Measurements from ENCODE around the gene TRMO.

Gene TRMO

GRCh38 chr9:97938081-97938644 is 15.9 kb upstream of the TRMO start, which contains the start of gene HEMGN:
Gene HEMGN (minus strand): TSS chr9:97938172. CDS start chr9:97938136, 36 bp downstream.
- peak; percentile 89 for DNase-seq

GRCh38 chr9:97936998-97937397 is 14.7 kb upstream of the TRMO start:
- DNase-seq = no peak

GRCh38 chr9:97935276-97935675 is 13.0 kb upstream of the TRMO start:
- DNase-seq = no peak

- DNase-seq = peak; percentile 4
These were observed 12.2 kb upstream of the TRMO start for GRCh38 chr9:97934321-97935115.

- DNase-seq = no peak
These were observed 11.1 kb upstream of the TRMO start for GRCh38 chr9:97933297-97933998.

GRCh38 chr9:97930972-97931371 is 8.7 kb upstream of the TRMO start:
- no peak for DNase-seq

GRCh38 chr9:97928986-97929604 is 6.8 kb upstream of the TRMO start:
- DNase-seq = no peak

GRCh38 chr9:97925497-97926334 is 3.4 kb upstream of the TRMO start:
- DNase-seq = no peak

GRCh38 chr9:97924386-97924785 is 2.1 kb upstream of the TRMO start:
- no peak for DNase-seq

- peak; percentile 79 for DNase-seq
These were observed 1.3 kb upstream of the TRMO start for GRCh38 chr9:97923529-97924108.

GRCh38 chr9:97919217-97919813 is 3.0 kb downstream of the TRMO start:
- DNase-seq = no peak

- no peak for DNase-seq
These were observed 3.7 kb downstream of the TRMO start for GRCh38 chr9:97918611-97919010.

- DNase-seq = no peak
These were observed 10.3 kb downstream of the TRMO start for GRCh38 chr9:97911970-97912369.

- DNase-seq = no peak
These were observed 10.8 kb downstream of the TRMO start for GRCh38 chr9:97911528-97911927.

- DNase-seq = no peak
These were observed 11.9 kb downstream of the TRMO start for GRCh38 chr9:97910357-97910756.

- DNase-seq = no peak
These were observed 13.6 kb downstream of the TRMO start for GRCh38 chr9:97908705-97909104.

- DNase-seq = no peak
These were observed 14.7 kb downstream of the TRMO start for GRCh38 chr9:97907632-97908031.

- no peak for DNase-seq
These were observed 15.3 kb downstream of the TRMO start for GRCh38 chr9:97907046-97907445.

GRCh38 chr9:97906236-97906831 is 16.0 kb downstream of the TRMO start:
- no peak for DNase-seq

GRCh38 chr9:97905228-97905627 is 17.1 kb downstream of the TRMO start:
- no peak for DNase-seq

- DNase-seq = no peak
These were observed 17.6 kb downstream of the TRMO start for GRCh38 chr9:97904725-97905124.
